ENCODE results near the gene COL21A1.

The COL21A1 gene

GRCh38 chr6:56106231-56106630 lies 141.1 kb downstream of the COL21A1 start:
- DNase-seq (ENCODE audit: low spot score): no peak

DNA sequence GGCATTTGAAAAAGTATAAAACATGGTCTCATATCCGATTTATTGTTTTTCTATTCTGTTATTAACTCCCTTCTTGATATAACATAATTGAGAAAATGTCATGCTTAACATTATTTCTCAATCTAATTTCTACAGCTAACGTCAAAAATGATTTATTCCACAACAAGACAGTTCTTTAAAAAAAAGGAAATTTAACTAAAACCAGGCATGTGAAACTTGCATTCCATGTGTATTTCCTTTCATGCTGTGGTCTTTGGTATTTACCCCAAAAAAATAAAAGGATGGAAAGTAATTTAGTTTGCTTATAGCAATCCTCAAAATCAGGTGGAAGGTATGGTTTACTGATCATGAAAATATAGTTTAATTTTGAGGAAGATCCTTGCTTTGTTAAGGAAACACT lies 142.8 kb downstream of the COL21A1 start:
- DNase-seq (ENCODE audit: low spot score): no peak

DNA sequence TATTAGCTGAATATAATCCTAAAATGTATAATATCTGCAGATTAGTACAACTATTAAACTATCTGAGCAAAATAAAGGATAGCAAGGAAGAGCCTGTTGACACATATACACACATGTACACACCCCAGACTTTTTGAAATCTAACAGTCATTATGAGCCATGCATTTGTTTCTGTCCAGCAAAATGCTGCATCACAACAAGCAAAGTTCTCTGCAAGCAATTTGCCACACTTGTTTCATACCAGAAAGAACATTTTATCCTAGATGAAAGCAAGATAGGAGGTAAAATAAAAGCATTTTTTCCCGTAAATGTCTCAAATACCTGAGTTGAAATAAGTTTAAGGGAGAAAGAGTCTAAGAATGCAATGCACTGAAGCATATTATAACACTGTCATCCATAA lies 145.2 kb downstream of the COL21A1 start:
- DNase-seq (ENCODE audit: low spot score): no peak

DNA sequence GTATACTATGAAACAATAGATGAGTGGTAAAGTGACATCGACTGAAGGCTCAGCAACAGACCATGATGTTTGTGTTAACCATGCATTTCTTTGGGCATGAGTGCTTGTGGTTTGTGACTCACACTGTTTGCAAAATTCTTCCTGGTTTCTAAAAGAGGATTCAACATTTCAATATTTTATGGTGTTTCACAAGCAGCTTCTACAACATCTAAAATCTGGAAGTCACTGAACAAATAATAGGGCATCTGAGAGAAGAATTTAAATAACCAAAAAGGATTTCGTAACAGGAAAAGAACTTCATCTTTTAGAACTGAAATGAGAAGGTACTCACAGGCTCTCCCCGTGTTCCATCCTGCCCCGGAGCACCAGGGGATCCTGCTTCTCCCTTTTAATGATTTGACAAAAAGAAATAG lies 146.2 kb downstream of the COL21A1 start:
- peak; percentile 93 for DNase-seq (ENCODE audit: low spot score)

- no peak for DNase-seq (ENCODE audit: low spot score)
Observed at GRCh38 chr6:56096946-56097621, 150.3 kb downstream of the COL21A1 start.

GRCh38 chr6:56096541-56096940 lies 150.8 kb downstream of the COL21A1 start:
- no peak for DNase-seq (ENCODE audit: low spot score)

DNA sequence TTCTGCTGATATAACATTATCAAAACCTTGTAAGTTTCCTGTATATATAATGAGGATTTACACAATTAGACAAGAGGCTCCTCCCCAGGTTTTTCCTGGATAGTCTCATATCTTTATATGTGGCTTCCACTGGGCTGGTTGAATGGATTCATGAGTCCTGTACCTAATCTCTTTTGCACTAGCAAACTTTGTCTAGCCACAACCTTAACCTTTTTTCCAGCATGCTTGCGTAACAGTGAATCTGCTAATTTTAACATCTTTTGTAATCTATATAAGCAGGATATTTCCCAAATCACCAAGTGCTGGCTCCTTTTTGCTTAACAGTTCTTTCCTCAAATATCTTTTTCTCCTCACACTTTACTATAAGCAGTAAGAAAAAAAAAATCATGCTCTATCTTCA lies 153.6 kb downstream of the COL21A1 start:
- DNase-seq (ENCODE audit: low spot score): no peak

DNA sequence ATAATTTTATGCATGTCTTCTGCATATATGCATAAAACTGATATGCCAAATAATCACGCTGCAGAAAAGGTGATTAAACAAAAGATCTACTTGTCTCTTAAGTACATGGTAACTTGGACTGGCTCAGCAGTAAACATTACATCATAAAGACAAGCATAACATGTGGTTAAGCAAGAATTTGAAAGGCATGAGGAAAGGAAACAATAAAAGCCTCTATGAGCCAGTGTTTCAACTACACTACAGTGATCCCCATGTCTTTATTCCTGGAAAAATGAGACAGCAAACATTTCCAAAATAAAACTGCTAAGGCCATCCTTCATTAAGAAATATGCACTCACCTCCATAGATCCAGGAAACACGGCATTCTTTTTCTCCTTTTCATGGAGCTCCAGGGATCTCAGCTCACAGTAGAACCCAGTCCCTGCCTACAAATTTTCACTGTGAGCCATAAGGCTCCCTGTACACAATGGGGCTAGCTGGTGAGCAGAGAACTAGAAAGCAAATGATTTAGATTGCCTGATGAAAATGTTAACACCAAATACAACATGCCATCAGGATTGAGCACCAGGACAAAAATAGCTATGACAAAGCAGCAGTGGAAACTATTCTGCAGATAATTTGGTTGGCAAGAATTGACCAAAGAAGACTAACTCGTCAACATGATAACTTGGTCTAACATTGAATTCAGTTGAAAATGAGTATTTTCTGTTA lies 156.1 kb downstream of the COL21A1 start:
- DNase-seq (ENCODE audit: low spot score): peak; percentile 90

- no peak for DNase-seq (ENCODE audit: low spot score)
Observed at GRCh38 chr6:56088641-56089040, 158.7 kb downstream of the COL21A1 start.

- DNase-seq (ENCODE audit: low spot score): no peak
Observed at GRCh38 chr6:56087421-56087820, 160.0 kb downstream of the COL21A1 start.

GRCh38 chr6:56079751-56080540 lies 167.4 kb downstream of the COL21A1 start:
- peak; percentile 25 for DNase-seq (ENCODE audit: low spot score)

DNA sequence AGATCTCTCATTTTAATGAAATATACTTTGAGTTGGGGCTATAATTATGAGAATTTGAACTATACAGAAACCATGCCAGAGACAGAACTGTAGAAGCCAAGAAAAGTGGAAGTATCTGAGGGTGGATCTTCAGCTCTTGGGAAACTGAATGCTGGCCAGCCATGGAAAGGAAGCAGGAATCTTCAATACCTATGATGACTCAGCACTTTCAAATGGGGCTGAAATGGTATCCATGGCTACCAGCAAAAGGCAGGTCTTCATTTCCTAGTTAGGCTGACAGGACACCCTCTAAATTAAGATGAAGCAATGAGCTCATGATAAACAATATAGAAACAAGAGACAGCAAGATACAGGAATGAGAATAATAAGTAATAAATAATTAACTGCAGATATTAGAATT lies 171.3 kb downstream of the COL21A1 start:
- peak; percentile 66 for DNase-seq (ENCODE audit: low spot score)

DNA sequence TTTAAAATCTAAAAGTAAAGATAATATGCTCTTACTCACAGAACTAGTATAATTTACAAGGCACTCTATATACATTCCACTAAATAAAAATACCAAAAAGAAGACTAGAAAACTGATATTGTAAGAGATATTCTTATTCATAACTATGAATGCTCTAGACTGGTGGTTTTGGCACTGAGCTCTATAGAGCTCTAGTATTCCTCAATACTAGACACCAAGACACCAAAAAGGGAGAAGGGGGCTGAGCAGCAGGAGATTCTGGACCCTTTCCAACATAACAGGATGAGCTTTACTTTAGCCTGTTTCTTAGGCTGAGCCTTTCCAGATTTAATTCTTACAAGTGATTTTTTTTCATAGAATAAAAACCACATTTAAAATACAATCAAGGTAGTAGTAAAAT lies 173.6 kb downstream of the COL21A1 start:
- no peak for DNase-seq (ENCODE audit: low spot score)

DNA sequence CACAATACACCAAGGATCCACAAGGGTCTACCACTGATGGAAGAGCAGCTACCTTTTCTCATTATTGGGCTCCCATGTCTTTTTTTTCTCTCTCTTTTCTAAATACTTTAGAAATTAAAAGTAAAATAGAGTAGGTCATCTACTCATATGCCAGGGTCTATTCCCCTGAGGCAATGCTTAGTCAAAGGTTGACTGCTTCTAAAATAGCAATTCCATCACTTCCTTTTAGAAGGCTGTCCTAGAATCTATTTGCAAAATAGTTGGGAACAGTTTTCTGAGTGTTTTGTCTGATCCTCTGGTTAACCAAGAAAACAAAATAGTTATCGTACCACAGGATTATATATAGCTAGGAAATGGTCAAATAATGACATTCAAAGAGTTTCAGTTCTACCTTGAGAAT lies 174.1 kb downstream of the COL21A1 start:
- DNase-seq (ENCODE audit: low spot score): no peak

DNA sequence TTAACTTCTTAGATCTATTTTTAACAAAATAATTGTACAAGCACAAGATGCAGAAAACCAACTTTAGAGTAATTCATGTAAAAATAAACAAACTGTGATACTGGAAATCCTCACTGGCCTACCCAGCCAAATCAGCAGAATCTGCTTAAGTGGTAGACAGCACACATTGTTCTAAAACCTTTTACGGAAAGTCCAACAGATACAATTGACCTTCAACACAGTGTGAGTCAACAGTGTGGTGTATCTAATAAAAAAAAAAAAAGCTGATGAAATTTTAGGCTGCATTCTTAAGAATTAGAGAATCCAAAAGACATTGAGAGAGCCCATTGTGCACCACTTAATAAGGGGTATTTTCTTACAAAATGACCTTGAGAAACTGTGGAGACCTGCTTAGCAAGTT lies 174.5 kb downstream of the COL21A1 start:
- no peak for DNase-seq (ENCODE audit: low spot score)

DNA sequence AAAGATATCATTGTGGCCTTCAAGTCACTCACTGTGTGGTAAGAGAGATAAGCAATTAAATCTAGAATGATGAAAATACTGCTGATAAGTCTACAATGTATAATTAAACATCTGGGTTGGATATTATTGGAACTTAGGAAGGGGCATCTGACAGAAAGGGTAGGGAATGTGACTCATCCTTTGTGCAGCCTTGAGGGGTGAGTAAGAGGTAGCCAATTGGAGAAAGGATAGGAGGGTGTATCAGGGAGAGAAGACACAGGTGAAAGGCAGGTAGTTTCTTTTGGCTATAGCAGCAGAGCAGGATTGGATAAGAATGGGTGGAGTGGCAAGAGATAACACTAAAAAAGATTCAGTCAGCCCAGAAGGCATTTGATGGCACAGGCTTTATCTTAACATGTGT lies 182.0 kb downstream of the COL21A1 start:
- DNase-seq (ENCODE audit: low spot score): peak; percentile 32

GRCh38 chr6:56062836-56063235 lies 184.5 kb downstream of the COL21A1 start:
- DNase-seq (ENCODE audit: low spot score): no peak

- no peak for DNase-seq (ENCODE audit: low spot score)
Observed at GRCh38 chr6:56058636-56059035, 188.7 kb downstream of the COL21A1 start.

DNA sequence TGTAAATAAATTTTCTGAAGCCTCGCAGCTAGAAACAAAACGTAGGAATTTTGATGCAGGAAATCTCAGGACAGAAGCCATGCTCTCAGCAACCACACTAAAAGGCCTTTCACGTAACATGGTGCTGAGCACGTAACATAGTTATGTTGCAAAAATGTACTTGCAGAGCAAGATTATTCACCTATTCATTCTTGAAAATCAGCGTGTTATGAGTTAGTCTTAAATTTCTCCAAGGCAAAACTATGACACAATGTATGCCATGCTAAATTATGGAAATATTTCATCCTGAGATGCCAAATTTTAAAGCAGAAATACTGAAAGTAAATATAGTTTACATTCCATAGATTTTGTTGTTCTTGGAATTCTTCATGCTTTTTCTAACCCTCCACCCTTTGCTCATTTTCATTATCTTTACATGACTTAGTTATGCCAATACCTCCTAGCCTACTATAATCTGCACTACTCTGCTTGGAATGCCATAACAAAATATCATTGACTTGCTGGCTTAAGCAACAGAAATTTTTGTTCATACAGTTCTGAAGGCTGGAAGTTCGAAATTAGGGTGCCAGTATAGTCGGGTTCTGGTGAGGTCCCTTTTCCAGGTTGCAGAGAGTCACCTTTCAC lies 192.2 kb downstream of the COL21A1 start:
- no peak for DNase-seq (ENCODE audit: low spot score)

- DNase-seq (ENCODE audit: low spot score): no peak
Observed at GRCh38 chr6:56051202-56051598, 196.2 kb downstream of the COL21A1 start.

DNA sequence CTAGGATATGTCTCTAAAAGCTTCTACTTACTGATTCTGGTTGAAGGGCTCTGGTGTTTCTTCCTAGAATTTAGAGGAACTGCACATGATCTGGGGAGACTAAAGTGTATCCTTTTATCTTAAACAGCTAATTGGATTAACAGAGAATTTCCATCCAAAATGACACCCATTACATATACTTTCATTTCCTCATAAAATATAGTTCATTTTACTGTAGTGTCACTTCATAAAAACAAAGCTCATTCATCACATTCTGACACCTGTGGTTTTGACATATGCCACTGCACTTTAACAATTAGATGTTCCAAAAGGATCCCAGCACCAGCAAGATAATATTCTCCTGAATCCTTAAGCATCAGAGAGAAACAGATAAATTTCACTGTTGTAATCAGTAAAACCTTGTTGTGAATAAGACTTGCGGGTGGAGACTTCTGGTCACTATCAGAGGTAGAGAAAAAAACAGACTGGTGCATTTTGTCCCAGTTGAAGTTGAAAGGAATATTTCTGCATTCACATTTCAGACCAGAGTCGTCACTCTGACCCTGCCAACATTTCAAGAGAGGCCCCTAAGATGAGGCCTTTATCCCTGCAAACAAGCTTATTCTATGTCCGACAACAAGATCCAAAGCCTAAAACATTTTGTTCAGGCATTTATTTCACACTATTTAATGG lies 196.7 kb downstream of the COL21A1 start:
- DNase-seq (ENCODE audit: low spot score): no peak

- no peak for DNase-seq (ENCODE audit: low spot score)
Observed at GRCh38 chr6:56048601-56049000, 198.8 kb downstream of the COL21A1 start.
